ENCODE data around the gene SFXN5. TPM values are rescaled to one million over a fixed set of nuclear protein-coding genes. Genes with fewer than 3 reads are reported as not detected.
"Not testable (repeated sequence)": the region's sequence is repeated elsewhere in the genome, so short reads cannot be mapped to it uniquely, and the experiment has no call there.

Gene SFXN5
- total RNA-seq, 1 experiment from 2014 or later: 22.0 TPM

DNA sequence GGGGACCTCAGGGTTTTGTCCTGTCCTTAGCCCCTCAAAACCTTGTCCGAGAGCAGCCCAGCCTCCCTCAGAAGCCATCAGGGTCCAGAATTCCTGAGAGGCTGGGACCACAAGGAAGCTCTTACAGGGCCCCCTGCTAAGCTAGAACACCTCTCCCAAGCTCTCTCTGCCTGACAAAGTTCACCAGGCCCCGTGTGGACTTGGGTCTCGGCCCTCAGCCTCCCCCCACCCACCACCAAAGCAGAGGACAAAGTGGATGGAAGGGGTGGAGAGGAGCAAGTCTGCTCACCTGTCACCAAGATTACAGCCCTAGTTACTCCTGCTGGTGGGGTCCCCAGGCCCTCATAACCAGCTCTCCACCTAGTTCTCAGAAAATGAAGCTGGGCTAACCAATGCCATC, 24.4 kb upstream of the SFXN5 start:
- ChIA-PET POLR2A (ENCODE audit: unreplicated experiment) (no interaction called here), CTCF (no interaction called here)
- no peaks in the 10 kb centered on the region for H4K20me1 ChIP-seq (ENCODE audit: low read length)
- H3K4me3 ChIP-seq (ENCODE audit: low read length): no peak overlapping the region
- TF ChIP-seq EZH2 (IDR thresholded peaks at IDR 0.05; ENCODE audit: low read length, unreplicated experiment) (no peak), EZH2phosphoT487 (IDR thresholded peaks at IDR 0.05; ENCODE audit: borderline replicate concordance, low read length) (no peak)
- TF ChIP-seq, protein P1, sequence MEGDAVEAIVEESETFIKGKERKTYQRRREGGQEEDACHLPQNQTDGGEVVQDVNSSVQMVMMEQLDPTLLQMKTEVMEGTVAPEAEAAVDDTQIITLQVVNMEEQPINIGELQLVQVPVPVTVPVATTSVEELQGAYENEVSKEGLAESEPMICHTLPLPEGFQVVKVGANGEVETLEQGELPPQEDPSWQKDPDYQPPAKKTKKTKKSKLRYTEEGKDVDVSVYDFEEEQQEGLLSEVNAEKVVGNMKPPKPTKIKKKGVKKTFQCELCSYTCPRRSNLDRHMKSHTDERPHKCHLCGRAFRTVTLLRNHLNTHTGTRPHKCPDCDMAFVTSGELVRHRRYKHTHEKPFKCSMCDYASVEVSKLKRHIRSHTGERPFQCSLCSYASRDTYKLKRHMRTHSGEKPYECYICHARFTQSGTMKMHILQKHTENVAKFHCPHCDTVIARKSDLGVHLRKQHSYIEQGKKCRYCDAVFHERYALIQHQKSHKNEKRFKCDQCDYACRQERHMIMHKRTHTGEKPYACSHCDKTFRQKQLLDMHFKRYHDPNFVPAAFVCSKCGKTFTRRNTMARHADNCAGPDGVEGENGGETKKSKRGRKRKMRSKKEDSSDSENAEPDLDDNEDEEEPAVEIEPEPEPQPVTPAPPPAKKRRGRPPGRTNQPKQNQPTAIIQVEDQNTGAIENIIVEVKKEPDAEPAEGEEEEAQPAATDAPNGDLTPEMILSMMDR (conservative IDR thresholded peaks at IDR 0.05; ENCODE audit: low read depth, low read length): no peak
- no peaks in the 10 kb centered on the region for H3K27me3 ChIP-seq (ENCODE audit: low read length)
- no peaks in the 10 kb centered on the region for H3F3A ChIP-seq (ENCODE audit: low read length, unreplicated experiment)
- no peak overlapping the region for H2AFZ ChIP-seq (ENCODE audit: low read length)
- H3K4me1 ChIP-seq (ENCODE audit: insufficient read depth, low read length): no peaks in the 10 kb centered on the region
- ATAC-seq (no peak), DNase-seq (no peak)
- H3K4me2 ChIP-seq (ENCODE audit: low read length): no peak overlapping the region
- H3K79me2 ChIP-seq (ENCODE audit: low read length): peaks cover 54% of the 10 kb centered on the region
- no peaks in the 10 kb centered on the region for H3K36me3 ChIP-seq (ENCODE audit: low read depth, low read length)
- intact Hi-C loops (cut with micrococcal nuclease): no loop called here
- no peak overlapping the region for H3K9ac ChIP-seq (ENCODE audit: low read length)
- H3K9me2 ChIP-seq (replicated peaks; ENCODE audit: low read length): no peaks in the 10 kb centered on the region
- H3K27ac ChIP-seq (ENCODE audit: low read length): no peak overlapping the region
- H3K9me3 ChIP-seq (ENCODE audit: low read length): no peaks in the 10 kb centered on the region
- no TSS peak for BruUV-seq (replicated peaks)

- DNase-seq; H3K9me2 ChIP-seq (replicated peaks; ENCODE audit: low read length); H2AFZ ChIP-seq (ENCODE audit: low read length); intact Hi-C loops (cut with micrococcal nuclease); H3K9ac ChIP-seq (ENCODE audit: low read length); POLR2A ChIA-PET (ENCODE audit: unreplicated experiment); BruUV-seq (replicated peaks); H3K36me3 ChIP-seq (ENCODE audit: low read depth, low read length); ATAC-seq; H3K27ac ChIP-seq (ENCODE audit: low read length); H4K20me1 ChIP-seq (ENCODE audit: low read length); H3K4me2 ChIP-seq (ENCODE audit: low read length); H3K27me3 ChIP-seq (ENCODE audit: low read length); H3K4me3 ChIP-seq (ENCODE audit: low read length); H3K9me3 ChIP-seq (ENCODE audit: low read length); CTCF ChIA-PET; H3F3A ChIP-seq (ENCODE audit: low read length, unreplicated experiment): not testable (repeated sequence)
- peaks cover 15% of the 10 kb centered on the region for H3K4me1 ChIP-seq (ENCODE audit: insufficient read depth, low read length)
- peaks cover 58% of the 10 kb centered on the region for H3K79me2 ChIP-seq (ENCODE audit: low read length)
Observed at GRCh38 chr2:73093601-73094218, 22.2 kb upstream of the SFXN5 start.

GRCh38 chr2:73092146-73092783, 20.8 kb upstream of the SFXN5 start:
- BruUV-seq (replicated peaks): no TSS peak
- no peaks in the 10 kb centered on the region for H3K9me2 ChIP-seq (replicated peaks; ENCODE audit: low read length)
- 0 out of 2 replicates have a peak, but pooled peaks cover 7% of the 10 kb centered on the region for H4K20me1 ChIP-seq (ENCODE audit: low read length)
- CTCF ChIA-PET: no interaction called here
- H3K4me1 ChIP-seq (ENCODE audit: insufficient read depth, low read length): peaks cover 16% of the 10 kb centered on the region
- no peaks in the 10 kb centered on the region for H3K27me3 ChIP-seq (ENCODE audit: low read length)
- intact Hi-C loops (cut with micrococcal nuclease): no loop called here
- no peak overlapping the region for H3K9ac ChIP-seq (ENCODE audit: low read length)
- H3K9me3 ChIP-seq (ENCODE audit: low read length): no peaks in the 10 kb centered on the region
- ATAC-seq: no peak
- H3K27ac ChIP-seq (ENCODE audit: low read length): no peak overlapping the region
- POLR2A ChIA-PET (ENCODE audit: unreplicated experiment): no interaction called here
- H2AFZ ChIP-seq (ENCODE audit: low read length): no peak overlapping the region
- H3K79me2 ChIP-seq (ENCODE audit: low read length): peaks cover 44% of the 10 kb centered on the region
- no peak overlapping the region for H3K4me3 ChIP-seq (ENCODE audit: low read length)
- TF ChIP-seq EZH2 (IDR thresholded peaks at IDR 0.05; ENCODE audit: low read length, unreplicated experiment): no peak
- TF ChIP-seq EZH2phosphoT487 (IDR thresholded peaks at IDR 0.05; ENCODE audit: borderline replicate concordance, low read length): no peak
- TF ChIP-seq, protein P1 (conservative IDR thresholded peaks at IDR 0.05; ENCODE audit: low read depth, low read length): no peak
- no peak for DNase-seq
- H3F3A ChIP-seq (ENCODE audit: low read length, unreplicated experiment): no peaks in the 10 kb centered on the region
- H3K4me2 ChIP-seq (ENCODE audit: low read length): no peak overlapping the region
- H3K36me3 ChIP-seq (ENCODE audit: low read depth, low read length): peaks cover 9% of the 10 kb centered on the region; the same call in 1 of the 2 replicates
